ENCODE results near the gene CFAP92.

GRCh38 chr3:129015388-129016105 lies 21.7 kb upstream of the CFAP92 start:
- TF ChIP-seq CTCF (IDR thresholded peaks at IDR 0.05; ENCODE audit: low read length): no peak
- TF ChIP-seq EZH2 (IDR thresholded peaks at IDR 0.05; ENCODE audit: borderline replicate concordance, low read length): no peak

Measured in OCI-LY1 (cell line).